Activated CD4-positive, alpha-beta memory T cell treated with anti-CD3 and anti-CD28 coated beads, Interleukin-2, amount 10 ng/mL, durations not matched to agents 7 days and 5 days (primary cell): ENCODE results near the gene DHRS3. TPM values are rescaled to one million over a fixed set of nuclear protein-coding genes. Genes with fewer than 3 reads are reported as not detected.

Experiments used
- CTCF ChIA-PET: fragments of 350-600 bp; sonication (Branson Sonifier 250); formaldehyde crosslinking; loops from one replicate; lab custom pipeline; 2021; ENCODE audit warnings: antibody characterized with exemption, inconsistent platforms; lab: Charles Lee
- POLR2A ChIA-PET: fragments of 350-600 bp; sonication (Branson Sonifier 250); formaldehyde crosslinking; loops from one replicate; lab custom pipeline; 2021; ENCODE audit warnings: antibody characterized with exemption; lab: Charles Lee
- DNase-seq: peaks from one replicate; pipeline ENCODE4 v3.0.0-alpha.2; 2020
- H3K27ac Mint-ChIP-seq: one replicate; pipeline ENCODE4 v1.8.0; 2021; ENCODE audit warnings: mild to moderate bottlenecking, mixed read lengths
- H3K27me3 Mint-ChIP-seq: one replicate; pipeline ENCODE4 v1.8.0; 2021; ENCODE audit warnings: mixed read lengths
- H3K36me3 Mint-ChIP-seq: one replicate; pipeline ENCODE4 v1.8.0; 2021; ENCODE audit warnings: low read depth, mixed read lengths
- H3K4me1 Mint-ChIP-seq: one replicate; pipeline ENCODE4 v1.8.0; 2021; ENCODE audit warnings: mixed read lengths
- H3K4me3 Mint-ChIP-seq: one replicate; pipeline ENCODE4 v1.8.0; 2021; ENCODE audit warnings: mild to moderate bottlenecking, mixed read lengths
- H3K9me3 Mint-ChIP-seq: one replicate; pipeline ENCODE4 v1.8.0; 2021; ENCODE audit warnings: mixed read lengths
- total RNA-seq, 2 experiments: library from RNA; stranded (reverse); gene quantifications; one replicate each; pipeline ENCODE4 v1.2.3, GENCODE V29; 2021

The DHRS3 gene
- total RNA-seq, 2 experiments from 2014 or later, result 30.1 to 32.5 TPM

GRCh38 chr1:12600880-12601633 lies 17.0 kb downstream of the DHRS3 start:
- Mint-ChIP-seq H3K4me3 (no peak overlapping the region), H3K9me3 (no peaks in the 10 kb centered on the region), H3K27ac (no peak overlapping the region), H3K27me3 (peaks cover 6% of the 10 kb centered on the region), H3K36me3 (no peaks in the 10 kb centered on the region), H3K4me1 (peaks cover 34% of the 10 kb centered on the region)
- ChIA-PET CTCF (interaction anchor here (0.6 to 2.7 kb wide), 7 partner anchors 16 to 308 kb away, joined by 3 to 17 read pairs (median 4); partner anchors contain the start of gene DHRS3), POLR2A (interaction anchor here (0.8 to 1.7 kb wide), 3 partner anchors 15 to 19 kb away, joined by 3 to 9 read pairs (median 6); partner anchors contain the start of gene DHRS3)
- DNase-seq, result peak; percentile 56

- peaks cover 34% of the 10 kb centered on the region for H3K4me1 Mint-ChIP-seq
- ChIA-PET CTCF (interaction anchor here (0.9 to 2.7 kb wide), 5 partner anchors 16 to 307 kb away, joined by 3 to 17 read pairs (median 9); partner anchors contain the start of gene DHRS3), POLR2A (interaction anchor here (1.4 to 1.7 kb wide), 2 partner anchors 16 to 18 kb away, joined by 6 to 9 read pairs; partner anchors contain the start of gene DHRS3)
- no peak overlapping the region for H3K4me3 Mint-ChIP-seq
- no peak for DNase-seq
- H3K27ac Mint-ChIP-seq, result no peak overlapping the region
- H3K27me3 Mint-ChIP-seq, result peaks cover 6% of the 10 kb centered on the region
- no peaks in the 10 kb centered on the region for H3K36me3 Mint-ChIP-seq
- no peaks in the 10 kb centered on the region for H3K9me3 Mint-ChIP-seq
Measured at GRCh38 chr1:12600335-12600734, 17.7 kb downstream of the DHRS3 start.

- peaks cover 9% of the 10 kb centered on the region for H3K27me3 Mint-ChIP-seq
- no peak for DNase-seq
- H3K4me1 Mint-ChIP-seq, result peaks cover 33% of the 10 kb centered on the region
- H3K4me3 Mint-ChIP-seq, result no peak overlapping the region
- POLR2A ChIA-PET, result no interaction called here
- H3K9me3 Mint-ChIP-seq, result no peaks in the 10 kb centered on the region
- no peaks in the 10 kb centered on the region for H3K36me3 Mint-ChIP-seq
- CTCF ChIA-PET, result no interaction called here
- H3K27ac Mint-ChIP-seq, result no peak overlapping the region
Measured at GRCh38 chr1:12599657-12600056, 18.4 kb downstream of the DHRS3 start.

GRCh38 chr1:12598974-12599373 lies 19.0 kb downstream of the DHRS3 start:
- H3K9me3 Mint-ChIP-seq, result no peaks in the 10 kb centered on the region
- H3K36me3 Mint-ChIP-seq, result no peaks in the 10 kb centered on the region
- no peak overlapping the region for H3K4me3 Mint-ChIP-seq
- ChIA-PET POLR2A (interaction anchor here (1.1 kb wide), 2 partner anchors 10 to 16 kb away, joined by 3 to 4 read pairs; no protein-coding TSS in a partner anchor), CTCF (interaction anchor here (0.9 to 1.6 kb wide), 2 partner anchors 21 to 60 kb away, joined by 4 read pairs; no protein-coding TSS in a partner anchor)
- H3K27me3 Mint-ChIP-seq, result peaks cover 15% of the 10 kb centered on the region
- H3K27ac Mint-ChIP-seq, result no peak overlapping the region
- no peak for DNase-seq
- H3K4me1 Mint-ChIP-seq, result peaks cover 30% of the 10 kb centered on the region

GRCh38 chr1:12597792-12598191 lies 20.2 kb downstream of the DHRS3 start:
- CTCF ChIA-PET, result interaction anchor here (1.0 to 1.6 kb wide), 2 partner anchors 10 to 22 kb away, joined by 4 to 5 read pairs; no protein-coding TSS in a partner anchor
- no peak overlapping the region for H3K27ac Mint-ChIP-seq
- no peak for DNase-seq

GRCh38 chr1:12596007-12596821 lies 21.8 kb downstream of the DHRS3 start:
- Mint-ChIP-seq H3K36me3 (no peaks in the 10 kb centered on the region), H3K27ac (no peak overlapping the region), H3K4me3 (no peak overlapping the region), H3K9me3 (no peaks in the 10 kb centered on the region), H3K27me3 (peaks cover 16% of the 10 kb centered on the region), H3K4me1 (peaks cover 14% of the 10 kb centered on the region)
- no peak for DNase-seq
- CTCF ChIA-PET, result interaction anchor here (0.8 kb wide), 1 partner anchor 22 kb away, joined by 4 read pairs; the partner anchor contains the start of gene DHRS3
- POLR2A ChIA-PET, result interaction anchor here (0.9 kb wide), 1 partner anchor 59 kb away, joined by 3 read pairs; no protein-coding TSS in a partner anchor

More at GRCh38 chr1:12597792-12598191, 20.2 kb downstream of the DHRS3 start:
- POLR2A ChIA-PET, result interaction anchor here (1.1 kb wide), 1 partner anchor 18 kb away, joined by 3 read pairs; no protein-coding TSS in a partner anchor
- Mint-ChIP-seq H3K9me3 (no peaks in the 10 kb centered on the region), H3K36me3 (no peaks in the 10 kb centered on the region), H3K27me3 (peaks cover 16% of the 10 kb centered on the region), H3K4me1 (peaks cover 18% of the 10 kb centered on the region), H3K4me3 (no peak overlapping the region)

GRCh38 chr1:12595757-12596006 lies 22.3 kb downstream of the DHRS3 start:
- no peak for DNase-seq
- Mint-ChIP-seq H3K36me3 (no peaks in the 10 kb centered on the region), H3K27ac (no peak overlapping the region), H3K27me3 (peaks cover 16% of the 10 kb centered on the region), H3K4me1 (peaks cover 14% of the 10 kb centered on the region), H3K9me3 (no peaks in the 10 kb centered on the region), H3K4me3 (no peak overlapping the region)
- ChIA-PET CTCF (no interaction called here), POLR2A (interaction anchor here (0.9 kb wide), 1 partner anchor 58 kb away, joined by 3 read pairs; no protein-coding TSS in a partner anchor)

GRCh38 chr1:12594966-12595756 lies 22.8 kb downstream of the DHRS3 start:
- no peak for DNase-seq
- no peaks in the 10 kb centered on the region for H3K36me3 Mint-ChIP-seq
- ChIA-PET POLR2A (interaction anchor here (1.0 to 1.2 kb wide), 2 partner anchors 9 to 24 kb away, joined by 3 to 5 read pairs; no protein-coding TSS in a partner anchor), CTCF (interaction anchor here (0.5 kb wide), 1 partner anchor 282 kb away, joined by 4 read pairs; no protein-coding TSS in a partner anchor)
- no peak overlapping the region for H3K27ac Mint-ChIP-seq
- peaks cover 14% of the 10 kb centered on the region for H3K4me1 Mint-ChIP-seq
- H3K9me3 Mint-ChIP-seq, result no peaks in the 10 kb centered on the region
- peaks cover 16% of the 10 kb centered on the region for H3K27me3 Mint-ChIP-seq
- no peak overlapping the region for H3K4me3 Mint-ChIP-seq

- Mint-ChIP-seq H3K36me3 (no peaks in the 10 kb centered on the region), H3K9me3 (no peaks in the 10 kb centered on the region), H3K27ac (no peak overlapping the region), H3K27me3 (peaks cover 16% of the 10 kb centered on the region), H3K4me3 (no peak overlapping the region), H3K4me1 (peaks cover 14% of the 10 kb centered on the region)
- CTCF ChIA-PET, result no interaction called here
- no peak for DNase-seq
- POLR2A ChIA-PET, result interaction anchor here (1.0 to 1.2 kb wide), 2 partner anchors 9 to 25 kb away, joined by 3 to 5 read pairs; no protein-coding TSS in a partner anchor
Measured at GRCh38 chr1:12594490-12594889, 23.5 kb downstream of the DHRS3 start.

- Mint-ChIP-seq H3K4me3 (no peak overlapping the region), H3K36me3 (no peaks in the 10 kb centered on the region), H3K4me1 (peaks cover 14% of the 10 kb centered on the region), H3K9me3 (no peaks in the 10 kb centered on the region), H3K27me3 (peaks cover 16% of the 10 kb centered on the region), H3K27ac (no peak overlapping the region)
- ChIA-PET CTCF (no interaction called here), POLR2A (no interaction called here)
- no peak for DNase-seq
Measured at GRCh38 chr1:12593621-12594066, 24.4 kb downstream of the DHRS3 start.

- H3K4me3 Mint-ChIP-seq, result no peak overlapping the region
- no peaks in the 10 kb centered on the region for H3K36me3 Mint-ChIP-seq
- H3K9me3 Mint-ChIP-seq, result no peaks in the 10 kb centered on the region
- DNase-seq, result no peak
- H3K4me1 Mint-ChIP-seq, result peaks cover 13% of the 10 kb centered on the region
- H3K27me3 Mint-ChIP-seq, result peaks cover 16% of the 10 kb centered on the region
- H3K27ac Mint-ChIP-seq, result no peak overlapping the region
- POLR2A ChIA-PET, result no interaction called here
- CTCF ChIA-PET, result interaction anchor here (1.1 kb wide), 1 partner anchor 67 kb away, joined by 3 read pairs; no protein-coding TSS in a partner anchor
Measured at GRCh38 chr1:12592496-12592895, 25.5 kb downstream of the DHRS3 start.
